Measurements from ENCODE around the gene RABAC1.

The RABAC1 gene

GRCh38 chr19:42003506-42004294 lies 44.6 kb upstream of the RABAC1 start:
- no peak for DNase-seq (ENCODE audit: low read depth in 1 of 2, low spot score in 1 of 2)
- no peak for TF ChIP-seq REST (IDR thresholded peaks at IDR 0.05; ENCODE audit: insufficient replicate concordance, low read depth)
- TF ChIP-seq GABPA (IDR thresholded peaks at IDR 0.05; ENCODE audit: low read depth): no peak
- TF ChIP-seq POLR2AphosphoS5 (IDR thresholded peaks at IDR 0.05; ENCODE audit: low read depth): no peak
- no peak for TF ChIP-seq CTCF (IDR thresholded peaks at IDR 0.05; ENCODE audit: insufficient read depth, low read length)
- TF ChIP-seq SPI1 (IDR thresholded peaks at IDR 0.05; ENCODE audit: borderline replicate concordance, low read depth): no peak
- Histone ChIP-seq H3K4me3 (replicated peaks; ENCODE audit: insufficient read depth, low read length) (no peak overlapping the region), H3K27ac (replicated peaks) (no peak overlapping the region), H3K27me3 (ENCODE audit: insufficient read depth, poor library complexity, severe bottlenecking) (peaks cover 15% of the 10 kb centered on the region)

GRCh38 chr19:41999878-42000208 lies 40.7 kb upstream of the RABAC1 start:
- no peak overlapping the region for H3K27ac ChIP-seq (replicated peaks)
- H3K4me3 ChIP-seq (replicated peaks; ENCODE audit: insufficient read depth, low read length): no peak overlapping the region
- no peak for DNase-seq (ENCODE audit: low read depth in 1 of 2, low spot score in 1 of 2)
- peaks cover 37% of the 10 kb centered on the region for H3K27me3 ChIP-seq (ENCODE audit: insufficient read depth, poor library complexity, severe bottlenecking)
- TF ChIP-seq GABPA (IDR thresholded peaks at IDR 0.05; ENCODE audit: low read depth) (no peak), REST (IDR thresholded peaks at IDR 0.05; ENCODE audit: insufficient replicate concordance, low read depth) (no peak), SPI1 (IDR thresholded peaks at IDR 0.05; ENCODE audit: borderline replicate concordance, low read depth) (no peak), POLR2AphosphoS5 (IDR thresholded peaks at IDR 0.05; ENCODE audit: low read depth) (no peak), CTCF (IDR thresholded peaks at IDR 0.05; ENCODE audit: insufficient read depth, low read length) (no peak)

- Histone ChIP-seq H3K27ac (replicated peaks) (no peak overlapping the region), H3K4me3 (replicated peaks; ENCODE audit: insufficient read depth, low read length) (no peak overlapping the region)
- no peak for TF ChIP-seq CTCF (IDR thresholded peaks at IDR 0.05; ENCODE audit: insufficient read depth, low read length)
- TF ChIP-seq SPI1 (IDR thresholded peaks at IDR 0.05; ENCODE audit: borderline replicate concordance, low read depth): no peak
- no peak for TF ChIP-seq GABPA (IDR thresholded peaks at IDR 0.05; ENCODE audit: low read depth)
- no peak for TF ChIP-seq REST (IDR thresholded peaks at IDR 0.05; ENCODE audit: insufficient replicate concordance, low read depth)
- TF ChIP-seq POLR2AphosphoS5 (IDR thresholded peaks at IDR 0.05; ENCODE audit: low read depth): no peak
These were observed 40.2 kb upstream of the RABAC1 start for GRCh38 chr19:41999071-41999877.

More at GRCh38 chr19:41999071-41999877, 40.2 kb upstream of the RABAC1 start:
- no peak for DNase-seq (ENCODE audit: low read depth in 1 of 2, low spot score in 1 of 2)
- H3K27me3 ChIP-seq (ENCODE audit: insufficient read depth, poor library complexity, severe bottlenecking): peaks cover 37% of the 10 kb centered on the region

Data from HL-60 (cell line).